Stomach (tissue), 4 donors: ENCODE measurements around the gene MCHR1.

Experiments
- POLR2A ChIP-seq, 4 donors: fragments of 450-650 bp; IDR thresholded peaks; one replicate each; pipeline ENCODE4 v1.6.1; 2016; ENCODE audit warnings: antibody characterized with exemption in 4 of 4, control low read depth in 2 of 4, mild to moderate bottlenecking in 1 of 4, moderate library complexity in 1 of 4
- POLR2AphosphoS5 ChIP-seq, 3 donors: sonication (generic); formaldehyde crosslinking; IDR thresholded peaks; one replicate each; pipeline ENCODE4 v1.6.1; 2016; ENCODE audit warnings: antibody characterized with exemption in 3 of 3
- TF ChIP-seq, protein P1 (sequence below), 7 experiments: fragments of 450-650 bp in 4 of 7; fragments of 200-600 bp in 3 of 7; sonication (generic) in 3 of 7; IDR thresholded peaks; one replicate each; pipeline ENCODE4 v1.5.1; 2016 to 2019; ENCODE audit warnings: antibody characterized with exemption in 7 of 7, control low read depth in 2 of 7, mild to moderate bottlenecking in 1 of 7

DNA sequence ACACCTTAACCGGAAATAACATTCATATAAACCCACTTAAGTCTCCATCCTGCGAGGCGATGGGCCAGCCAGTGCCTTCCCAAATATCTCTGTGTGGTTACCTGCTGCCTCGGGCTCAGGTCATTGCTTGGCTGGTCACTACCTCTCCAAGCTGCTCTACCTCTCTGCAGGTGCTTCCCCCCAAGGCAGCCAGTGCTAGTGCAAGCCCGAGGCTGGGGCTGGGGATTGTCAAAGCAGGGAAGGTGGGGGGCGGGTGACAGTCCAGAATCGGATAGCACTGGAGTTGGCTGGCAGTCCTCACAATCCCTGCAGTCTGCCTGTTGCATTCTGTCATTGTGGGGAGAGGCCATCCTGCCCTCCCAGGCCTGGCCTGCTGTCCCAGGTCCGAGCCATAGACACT lies 11.1 kb downstream of the MCHR1 start:
- TF ChIP-seq, protein P1, sequence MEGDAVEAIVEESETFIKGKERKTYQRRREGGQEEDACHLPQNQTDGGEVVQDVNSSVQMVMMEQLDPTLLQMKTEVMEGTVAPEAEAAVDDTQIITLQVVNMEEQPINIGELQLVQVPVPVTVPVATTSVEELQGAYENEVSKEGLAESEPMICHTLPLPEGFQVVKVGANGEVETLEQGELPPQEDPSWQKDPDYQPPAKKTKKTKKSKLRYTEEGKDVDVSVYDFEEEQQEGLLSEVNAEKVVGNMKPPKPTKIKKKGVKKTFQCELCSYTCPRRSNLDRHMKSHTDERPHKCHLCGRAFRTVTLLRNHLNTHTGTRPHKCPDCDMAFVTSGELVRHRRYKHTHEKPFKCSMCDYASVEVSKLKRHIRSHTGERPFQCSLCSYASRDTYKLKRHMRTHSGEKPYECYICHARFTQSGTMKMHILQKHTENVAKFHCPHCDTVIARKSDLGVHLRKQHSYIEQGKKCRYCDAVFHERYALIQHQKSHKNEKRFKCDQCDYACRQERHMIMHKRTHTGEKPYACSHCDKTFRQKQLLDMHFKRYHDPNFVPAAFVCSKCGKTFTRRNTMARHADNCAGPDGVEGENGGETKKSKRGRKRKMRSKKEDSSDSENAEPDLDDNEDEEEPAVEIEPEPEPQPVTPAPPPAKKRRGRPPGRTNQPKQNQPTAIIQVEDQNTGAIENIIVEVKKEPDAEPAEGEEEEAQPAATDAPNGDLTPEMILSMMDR (IDR thresholded peaks at IDR 0.05) = no peak
- TF ChIP-seq POLR2AphosphoS5 (IDR thresholded peaks at IDR 0.05) (no peak), POLR2A (IDR thresholded peaks at IDR 0.05) (no peak)
